HG03342 (cell line): Measurements from ENCODE around the gene ZBTB7B.
"Not testable (repeated sequence)": the region's sequence is repeated elsewhere in the genome, so short reads cannot be mapped to it uniquely, and the experiment has no call there.

Experiments used
- ATAC-seq: cut with Tn5 transposase; IDR thresholded peaks from one replicate; pipeline ENCODE4 v1.9.1; 2021; ENCODE audit warnings: mild to moderate bottlenecking, moderate library complexity; ENCODE audit not compliant: unreplicated experiment

ZBTB7B gene

DNA sequence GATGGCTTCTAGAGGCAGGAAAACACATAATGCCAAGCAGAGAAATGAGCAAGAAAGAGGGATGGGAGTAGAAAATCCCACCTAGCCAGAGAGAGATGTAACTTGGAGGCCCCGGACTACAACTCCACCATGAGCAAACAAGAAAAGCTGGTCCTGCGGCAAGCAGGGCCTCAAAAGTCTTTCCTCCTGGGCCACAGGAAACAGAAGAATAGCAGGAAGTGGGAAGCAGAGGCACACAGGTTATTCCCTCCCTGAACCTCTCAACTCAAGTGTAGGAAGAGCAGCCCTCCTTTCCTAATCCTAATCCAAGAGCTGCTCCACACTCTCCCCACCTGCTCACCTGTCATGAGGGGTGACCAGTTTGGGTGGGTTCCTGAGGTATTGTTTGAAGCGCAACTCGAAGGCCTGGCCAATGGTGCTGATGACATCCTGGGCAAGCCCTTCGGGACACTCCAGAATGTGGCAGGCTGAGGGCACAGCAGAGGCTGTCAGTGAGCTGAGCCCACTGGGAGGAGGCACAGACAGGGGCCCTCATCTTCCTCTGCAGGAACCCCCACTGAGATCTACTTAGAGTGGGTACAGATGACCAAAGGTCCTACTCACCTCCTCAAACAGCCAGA lies 35.2 kb upstream of the ZBTB7B start:
- ATAC-seq = no peak

DNA sequence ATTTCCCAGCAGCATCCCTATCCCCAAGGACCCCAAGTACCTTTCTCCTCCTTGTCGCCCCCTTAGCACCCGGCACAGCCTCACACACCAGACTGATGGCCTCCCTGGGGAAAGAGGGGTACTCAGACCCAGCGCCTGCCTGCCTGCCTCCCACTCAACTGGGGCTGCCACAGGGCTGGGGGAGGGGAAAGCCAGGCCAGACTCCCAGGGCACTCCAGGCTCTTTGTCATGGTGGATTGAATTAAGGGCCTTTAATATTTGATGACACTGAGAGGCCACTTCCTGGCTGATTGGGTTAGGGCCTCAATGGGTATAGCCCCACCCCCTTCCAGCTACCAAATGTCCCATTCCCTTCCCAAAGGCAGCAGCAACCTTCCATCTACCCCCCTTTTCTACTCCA lies 33.9 kb upstream of the ZBTB7B start:
- ATAC-seq = no peak

DNA sequence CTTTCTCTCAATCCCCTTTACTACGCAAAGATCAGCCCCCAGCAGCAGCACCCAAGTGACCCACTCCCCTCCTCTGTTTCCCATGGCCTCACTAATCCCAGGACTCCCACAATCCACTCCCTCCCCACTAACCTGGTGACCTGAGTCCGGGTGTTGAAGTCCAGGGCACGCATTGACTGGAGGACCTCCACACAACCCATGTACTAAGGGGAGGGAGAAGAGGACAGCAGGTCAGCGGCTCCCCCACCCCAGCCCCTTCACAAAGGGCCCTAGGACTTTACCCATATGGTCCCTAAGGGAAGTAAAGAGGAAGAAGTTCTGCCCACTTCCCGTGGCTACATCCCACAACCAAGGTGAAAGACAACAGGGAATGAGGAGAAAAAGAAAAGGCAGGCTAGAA lies 33.4 kb upstream of the ZBTB7B start:
- no peak for ATAC-seq

DNA sequence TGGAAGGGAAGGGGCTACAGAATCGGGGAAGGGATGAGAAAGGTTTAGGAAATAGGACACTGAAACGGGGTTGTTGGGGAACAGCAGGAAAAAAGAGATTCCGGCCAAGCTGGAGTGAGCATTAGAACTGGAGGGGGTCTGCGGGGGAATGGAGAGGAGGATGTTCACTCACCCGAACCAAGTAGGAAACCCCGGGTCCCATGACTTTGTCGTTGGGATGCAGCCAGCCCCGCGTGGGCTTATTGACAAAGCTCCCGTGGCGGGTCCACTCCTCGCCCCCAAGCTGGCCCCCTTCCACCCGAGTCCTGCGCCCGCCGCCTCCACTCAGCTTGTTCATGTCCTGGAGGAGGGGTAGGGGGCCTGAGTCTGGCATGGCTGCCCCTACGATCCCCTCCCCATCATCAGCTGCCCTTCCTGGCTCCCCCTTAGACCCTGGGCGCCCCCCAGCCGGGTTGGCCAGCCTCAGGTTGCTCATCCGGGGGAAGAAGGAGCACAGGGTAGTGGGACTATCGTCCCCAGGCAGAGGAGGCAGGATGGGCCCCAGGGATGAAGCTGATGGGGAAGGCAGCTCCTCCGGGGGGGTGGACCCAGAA lies 32.6 kb upstream of the ZBTB7B start:
- no peak for ATAC-seq

DNA sequence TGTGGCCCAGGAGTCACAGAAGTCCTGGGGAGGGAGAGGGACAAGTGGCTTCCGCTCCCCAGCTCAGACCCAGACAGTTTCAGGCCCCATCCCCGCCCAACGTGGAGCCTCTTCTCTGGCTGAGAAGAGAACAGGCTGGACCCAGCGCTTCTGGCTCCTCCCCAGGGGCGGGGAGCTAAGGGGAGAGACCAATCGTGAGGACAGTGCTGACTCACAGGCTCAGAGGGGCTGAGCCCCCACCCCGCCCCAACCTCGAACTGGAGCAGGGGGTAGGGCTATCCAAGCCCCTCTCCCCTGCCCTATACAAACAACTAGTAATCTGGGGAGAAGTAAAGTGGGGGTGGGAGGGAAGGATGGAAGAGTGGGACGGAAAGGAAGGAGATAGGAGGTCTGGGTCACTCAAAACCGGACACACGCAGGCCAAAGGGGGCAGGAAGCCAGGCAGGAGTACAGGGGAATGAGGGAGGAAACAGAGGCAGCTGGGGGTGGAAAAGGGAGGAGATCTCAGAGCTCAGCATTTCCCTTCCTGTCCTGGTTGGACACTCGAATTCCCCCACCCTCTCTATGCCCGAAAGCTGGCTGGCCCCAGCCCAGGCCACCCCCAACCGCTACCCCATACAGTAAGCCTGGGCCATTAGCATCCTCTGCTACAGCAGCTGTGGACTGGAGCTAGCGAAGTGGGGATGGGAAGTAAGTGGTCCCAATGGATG lies 31.8 kb upstream of the ZBTB7B start, which contains the start of gene SHC1:
SHC1 (minus strand) TSS at position 117 of the 710 bp plus-strand sequence. CDS start 221 bp downstream, outside the sequence.
- peak; percentile 27 for ATAC-seq

DNA sequence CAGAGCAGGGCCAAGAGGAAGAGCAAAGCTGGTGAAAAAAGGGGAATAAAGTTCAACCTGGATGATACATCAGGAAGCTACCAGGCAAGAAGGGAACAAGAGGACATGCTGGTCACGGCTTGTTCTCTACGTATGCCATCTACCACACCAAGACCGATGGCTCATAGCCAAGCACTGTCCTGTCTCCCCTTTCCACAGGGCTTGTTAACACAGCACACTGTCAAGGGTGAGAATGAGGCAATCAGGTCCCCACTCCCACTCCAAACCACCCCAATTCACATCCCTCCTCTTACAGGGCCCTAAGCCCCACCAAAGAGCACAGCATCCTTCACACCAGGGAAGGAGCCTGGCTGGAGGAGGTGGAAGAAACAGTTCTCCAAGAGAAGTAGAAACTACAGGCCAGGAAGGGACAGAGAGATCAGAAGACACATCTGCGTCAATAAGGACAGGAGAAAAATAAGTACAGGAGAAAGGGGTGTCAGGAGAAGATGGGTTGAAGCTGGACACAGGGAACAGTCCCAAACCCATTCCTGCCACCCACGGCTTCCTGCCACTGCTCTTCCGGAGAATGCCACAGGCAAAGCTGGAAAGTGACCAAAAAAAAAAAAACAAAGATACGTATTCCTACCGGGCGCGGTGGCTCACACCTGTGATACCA lies 31.1 kb upstream of the ZBTB7B start:
- ATAC-seq = no peak

DNA sequence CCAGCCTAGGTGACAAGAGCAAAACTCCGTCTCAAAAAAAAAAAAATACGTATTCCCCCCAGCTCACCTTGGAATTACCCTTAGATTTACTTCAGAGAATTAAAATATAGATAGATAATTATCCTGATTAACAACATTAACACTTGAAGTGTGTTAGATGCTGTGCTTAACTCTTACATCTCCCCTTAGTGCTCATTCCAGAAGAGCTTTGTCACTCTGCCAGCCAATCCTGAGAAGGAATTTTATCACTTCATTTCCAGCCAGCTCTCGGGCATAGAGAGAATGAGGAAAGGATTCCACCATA lies 30.4 kb upstream of the ZBTB7B start:
- ATAC-seq = no peak

DNA sequence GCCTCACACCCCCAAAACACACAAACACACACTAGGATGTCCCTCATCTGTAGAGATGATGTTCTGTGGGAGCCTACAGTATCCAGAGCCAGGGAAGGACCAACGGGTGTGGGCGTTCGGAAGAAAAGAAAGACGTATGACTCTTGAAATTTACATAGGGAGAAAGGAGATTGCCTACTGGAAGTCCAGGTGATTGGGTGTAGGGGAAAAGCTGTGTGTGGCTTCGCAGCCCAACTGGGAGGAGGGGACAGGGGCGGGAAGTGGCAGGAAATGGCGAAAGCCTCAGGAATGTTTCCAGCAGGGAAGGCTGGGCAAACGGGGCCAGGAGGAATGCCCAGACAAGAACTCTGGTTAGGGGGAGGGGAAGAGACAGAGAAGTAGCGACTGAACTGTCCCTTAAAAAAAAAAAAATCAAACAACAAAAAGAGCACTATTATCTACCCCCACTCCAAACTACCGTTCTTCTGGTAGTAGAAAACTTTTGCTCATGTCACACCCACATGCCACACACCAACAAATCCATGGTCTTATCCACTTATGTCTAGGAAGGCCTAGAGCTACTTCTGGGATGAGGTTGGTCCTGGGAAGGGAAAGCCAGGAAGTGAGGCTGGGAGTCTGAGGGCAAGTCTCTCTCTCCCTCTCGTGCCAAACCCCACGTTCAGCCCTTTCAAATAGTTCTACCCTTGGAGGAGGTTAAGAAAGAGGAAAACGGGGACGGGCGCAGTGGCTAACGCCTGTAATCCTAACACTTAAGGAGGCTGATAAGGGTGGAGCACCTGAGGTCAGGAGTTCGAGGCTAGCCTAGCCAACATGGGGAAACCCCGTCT lies 29.9 kb upstream of the ZBTB7B start:
- no peak for ATAC-seq

DNA sequence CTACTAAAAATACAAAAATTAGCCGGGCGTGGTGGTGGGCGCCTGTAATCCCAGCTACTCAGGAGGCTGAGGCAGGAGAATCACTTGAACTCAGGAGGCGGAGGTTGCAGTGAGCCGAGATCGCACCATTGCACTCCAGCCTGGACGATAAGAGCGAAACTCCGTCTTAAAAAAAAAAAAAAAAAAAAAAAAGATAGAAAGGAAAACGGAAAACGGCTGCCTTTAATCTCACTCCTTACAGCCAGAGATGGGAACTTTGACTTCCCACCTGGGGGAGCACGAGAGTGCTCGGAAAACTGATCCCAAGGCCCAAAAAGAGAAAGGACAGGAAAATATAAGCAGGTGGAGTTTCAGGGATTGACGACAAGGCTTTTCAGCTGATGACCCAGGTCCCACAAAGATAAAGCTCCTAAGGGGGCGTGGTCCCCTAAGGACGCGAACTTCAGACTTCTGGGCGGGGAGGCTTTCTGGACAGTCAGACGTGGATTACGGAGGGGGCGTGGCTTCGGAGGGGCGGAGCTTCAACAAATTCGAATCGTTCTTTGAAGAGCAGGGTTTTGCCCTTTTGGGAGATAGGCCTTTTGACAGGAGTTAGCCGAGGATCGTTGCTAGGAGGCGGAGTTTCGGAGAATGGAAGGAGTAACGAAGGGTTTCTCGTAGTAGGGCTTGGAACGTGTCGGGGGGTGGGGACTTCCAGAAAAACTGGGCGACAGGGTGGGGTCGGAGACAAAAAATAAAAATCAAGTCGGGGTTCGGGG lies 29.1 kb upstream of the ZBTB7B start:
- ATAC-seq = peak; percentile 15

DNA sequence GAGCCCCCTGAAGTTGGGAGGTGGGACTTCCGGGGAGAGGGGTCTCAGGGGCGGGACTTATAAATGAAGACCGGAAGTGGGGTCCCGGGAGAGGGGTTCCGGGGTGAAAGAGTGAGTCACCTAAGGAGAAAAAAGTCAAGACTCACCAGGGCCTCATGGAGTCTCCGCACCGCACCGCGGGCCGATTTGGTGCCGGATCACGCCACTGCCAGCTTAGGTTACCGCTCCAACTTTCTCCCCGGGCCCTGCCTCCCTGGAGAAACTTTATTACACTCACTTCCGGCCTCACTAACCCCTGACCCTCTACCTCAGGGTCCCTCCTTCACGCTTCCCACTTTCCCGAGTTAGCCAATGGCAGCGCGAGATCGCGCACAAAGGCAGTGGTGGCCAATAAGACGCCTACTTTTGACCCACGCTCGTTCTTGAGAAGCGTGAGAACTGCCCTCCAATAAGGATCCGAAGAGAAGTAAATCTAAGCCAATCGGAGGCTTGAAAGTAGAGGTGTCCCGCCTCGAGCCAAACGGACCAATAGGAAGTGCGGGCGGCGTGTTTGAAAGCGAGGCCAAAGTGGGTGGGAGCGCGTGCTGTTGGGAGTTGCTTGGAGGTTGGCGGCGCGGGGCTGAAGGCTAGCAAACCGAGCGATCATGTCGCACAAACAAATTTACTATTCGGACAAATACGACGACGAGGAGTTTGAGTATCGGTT lies 28.3 kb upstream of the ZBTB7B start, which contains the start of gene CKS1B:
CKS1B (plus strand) TSS at position 580 of the 706 bp plus-strand sequence; CDS start at position 645, 65 bp downstream.
- peak; percentile 71 for ATAC-seq

DNA sequence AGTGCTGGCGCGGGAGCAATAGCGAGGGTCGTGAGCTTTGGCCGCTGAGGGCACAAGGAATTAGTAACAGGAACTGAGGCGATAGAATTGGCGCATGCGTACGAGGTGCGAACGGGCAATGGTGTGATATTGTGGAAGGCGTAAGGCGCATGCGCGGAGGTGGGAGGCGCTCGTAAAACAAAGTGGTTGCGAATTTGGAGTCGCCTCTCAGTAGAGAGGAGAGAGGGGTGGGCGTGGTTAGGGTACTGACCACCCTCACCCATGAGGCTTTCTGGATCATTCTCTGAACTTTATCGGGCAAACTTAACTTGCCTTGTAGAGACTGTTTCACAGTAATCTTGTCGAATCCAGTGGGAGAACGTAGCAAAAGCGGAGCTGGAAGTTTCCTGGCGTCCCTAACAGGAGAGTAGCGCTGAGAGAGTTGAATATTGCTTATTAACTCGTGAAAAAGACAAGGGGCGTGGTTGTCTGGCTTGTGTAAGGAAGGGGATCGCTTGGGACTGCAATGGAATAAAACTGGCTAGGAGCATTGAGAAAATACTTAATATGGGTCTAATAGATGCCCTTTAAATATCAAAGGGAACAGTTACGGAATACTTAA lies 27.7 kb upstream of the ZBTB7B start:
- ATAC-seq = peak; percentile 29

DNA sequence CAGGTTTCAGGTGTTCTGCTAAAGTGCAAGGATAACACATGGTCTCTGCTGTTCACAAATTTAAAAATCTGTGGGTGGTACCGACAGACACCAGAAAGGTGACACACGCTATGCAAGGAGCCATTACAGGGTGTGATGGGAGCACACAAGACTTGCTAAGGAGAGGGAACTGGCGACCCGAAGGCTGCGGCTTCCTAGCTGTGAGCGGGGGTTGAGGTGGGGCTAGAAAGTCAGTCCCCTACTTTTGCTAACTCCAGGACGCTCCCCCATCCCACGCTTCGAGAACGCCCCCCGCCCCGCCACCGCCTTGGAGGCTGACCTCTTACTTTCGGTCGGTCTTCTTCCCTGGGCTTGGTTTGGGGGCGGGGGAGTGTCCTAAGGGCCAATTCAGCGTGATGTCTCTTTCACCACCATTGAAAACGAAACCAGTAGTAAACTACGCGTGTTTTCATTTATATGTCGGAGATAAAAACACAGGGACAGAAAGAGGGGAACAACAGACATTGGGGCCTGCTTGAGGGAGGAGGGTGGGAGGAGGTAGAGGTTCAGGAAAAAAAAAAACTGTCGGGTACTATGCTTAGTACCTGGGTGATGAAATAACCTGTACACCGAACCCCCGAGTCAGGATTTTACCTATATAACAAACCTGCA lies 27.1 kb upstream of the ZBTB7B start:
- no peak for ATAC-seq

DNA sequence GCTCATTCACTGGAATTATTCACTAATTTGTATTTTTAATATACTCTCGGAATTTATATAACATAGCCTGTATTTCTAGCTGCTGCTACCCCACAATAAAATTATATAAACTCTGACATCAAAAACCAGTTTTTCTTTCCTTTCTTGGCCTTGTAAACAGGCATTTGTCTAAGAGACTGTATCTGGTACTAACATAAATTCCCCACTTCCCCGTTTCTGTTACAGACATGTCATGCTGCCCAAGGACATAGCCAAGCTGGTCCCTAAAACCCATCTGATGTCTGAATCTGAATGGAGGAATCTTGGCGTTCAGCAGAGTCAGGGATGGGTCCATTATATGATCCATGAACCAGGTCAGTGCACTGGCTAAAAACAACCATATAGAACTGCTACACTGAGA lies 24.8 kb upstream of the ZBTB7B start:
- not testable (repeated sequence) for ATAC-seq

DNA sequence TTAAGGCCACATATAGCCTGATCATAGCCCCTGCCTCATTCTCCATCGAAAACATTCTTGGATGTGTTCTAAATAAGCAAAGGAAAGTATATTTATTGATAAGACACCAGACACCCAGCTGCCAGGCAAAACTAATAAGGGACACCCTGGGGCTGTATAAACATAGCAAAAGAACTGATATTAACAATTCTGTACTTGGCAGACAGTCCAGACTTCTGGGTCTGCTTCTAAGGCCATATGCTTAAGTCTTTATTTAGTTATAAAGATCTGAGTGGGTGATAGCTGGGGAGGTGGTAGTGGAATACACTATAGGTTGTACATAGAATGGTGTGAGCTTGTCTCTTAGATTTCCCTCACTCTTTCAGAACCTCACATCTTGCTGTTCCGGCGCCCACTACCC lies 24.2 kb upstream of the ZBTB7B start:
- no peak for ATAC-seq

DNA sequence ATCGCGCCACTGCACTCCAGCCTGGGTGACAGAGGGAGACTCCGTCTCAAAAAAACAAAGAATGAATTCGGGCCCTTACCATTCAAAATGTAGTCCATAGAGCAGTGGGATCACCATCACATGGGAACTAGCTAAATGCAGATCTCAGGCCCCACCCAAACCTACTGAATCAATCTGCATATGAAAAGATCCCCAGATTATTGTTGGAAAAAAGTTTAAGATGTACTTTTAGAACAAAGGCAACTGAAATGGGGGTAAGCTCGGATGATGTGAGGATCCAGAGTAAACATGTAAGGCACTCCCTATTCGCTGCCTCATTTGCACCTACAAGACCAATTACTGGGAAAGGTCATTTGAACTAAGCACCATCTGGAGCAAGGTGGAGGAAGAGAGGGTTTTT lies 20.3 kb upstream of the ZBTB7B start:
- no peak for ATAC-seq

DNA sequence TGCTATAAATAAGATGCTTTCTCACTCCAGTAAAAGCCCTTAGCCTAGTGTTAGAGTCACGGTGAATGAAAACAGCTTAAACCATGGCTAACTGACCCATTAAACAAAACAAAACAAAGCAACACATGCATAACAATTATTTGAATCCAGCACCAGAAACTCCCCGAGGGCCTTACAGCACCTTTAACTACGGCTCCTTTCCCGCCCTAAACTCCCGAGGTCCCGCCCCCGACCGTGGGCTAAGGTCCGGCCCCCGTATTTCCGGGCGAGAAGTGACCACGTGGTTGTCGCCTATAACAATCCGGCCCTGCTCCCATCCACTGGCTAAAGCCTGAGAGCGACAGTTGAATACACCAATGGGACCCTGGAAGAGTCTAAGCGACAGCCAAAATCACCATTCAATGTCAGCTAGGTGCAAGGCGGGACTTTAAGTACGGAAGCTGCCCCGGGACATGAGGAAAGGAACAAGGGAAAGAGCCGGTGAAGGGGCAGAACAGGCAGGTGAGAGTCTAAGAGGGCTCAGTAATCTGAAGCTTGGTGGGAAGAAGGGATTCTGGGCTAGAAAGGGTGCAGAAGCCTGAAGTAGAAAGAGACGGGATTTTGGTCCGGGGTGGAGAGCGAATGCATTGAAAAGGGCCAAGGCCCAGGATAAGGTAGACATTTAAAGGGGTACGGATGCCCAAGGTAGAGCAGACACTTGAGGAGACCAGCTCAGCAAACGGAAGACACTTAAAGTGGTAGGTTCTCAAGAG lies 19.5 kb upstream of the ZBTB7B start, which contains the start of gene FLAD1:
FLAD1 (plus strand) TSS at position 448 of the 752 bp plus-strand sequence. CDS start 351 bp downstream, outside the sequence.
- ATAC-seq = peak; percentile 98

DNA sequence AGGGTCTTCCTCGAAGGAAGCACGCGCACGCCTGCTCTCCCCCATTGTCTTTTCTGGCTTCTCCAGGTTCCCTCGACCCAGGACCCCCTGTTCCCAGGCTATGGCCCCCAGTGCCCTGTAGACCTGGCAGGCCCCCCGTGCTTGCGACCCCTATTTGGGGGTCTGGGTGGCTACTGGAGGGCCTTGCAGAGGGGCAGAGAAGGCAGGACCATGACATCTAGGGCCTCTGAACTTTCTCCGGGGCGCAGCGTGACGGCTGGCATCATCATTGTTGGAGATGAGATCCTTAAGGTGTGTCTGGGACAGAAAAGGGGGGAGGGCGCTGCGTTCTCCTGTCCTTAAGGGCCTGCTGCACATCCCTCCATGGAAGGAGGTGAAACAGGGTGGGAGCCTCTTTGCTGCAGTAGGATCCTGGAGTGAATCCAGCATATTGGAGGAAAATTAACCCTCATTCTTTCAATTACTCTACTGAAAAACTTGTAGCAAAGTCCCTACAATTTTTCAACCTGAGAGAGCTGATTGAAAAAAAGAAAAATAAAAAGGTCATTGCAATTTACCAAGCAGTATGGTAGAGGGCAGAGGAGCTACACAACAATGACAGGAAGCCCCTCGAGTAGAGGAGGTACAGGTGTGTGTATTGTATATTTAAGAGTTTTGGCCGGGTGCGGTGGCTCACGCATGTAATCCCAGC lies 18.7 kb upstream of the ZBTB7B start:
- ATAC-seq = no peak
